GM21786 (cell line): ENCODE data around the gene INCA1.
"Not testable (repeated sequence)": the region's sequence is repeated elsewhere in the genome, so short reads cannot be mapped to it uniquely, and the experiment has no call there.

Experiments used
- ATAC-seq: cut with Tn5 transposase; IDR thresholded peaks from one replicate; pipeline ENCODE4 v1.9.1; 2021; ENCODE audit not compliant: unreplicated experiment

INCA1 gene

GRCh38 chr17:4997302-4998026, at the start of gene INCA1, which contains the start of gene KIF1C:
TSS of gene INCA1 (minus strand) at chr17:4997522. CDS start at chr17:4994437, 3,085 bp downstream.
TSS of gene KIF1C (plus strand) at chr17:4997950. CDS start at chr17:5000247, 2,297 bp downstream.
- peak; percentile 82 for ATAC-seq

GRCh38 chr17:5045496-5045895, 48.2 kb upstream of the INCA1 start:
- no peak for ATAC-seq

GRCh38 chr17:5044630-5045029, 47.3 kb upstream of the INCA1 start:
- ATAC-seq = no peak

- ATAC-seq = no peak
Measured at GRCh38 chr17:5043524-5043923, 46.2 kb upstream of the INCA1 start.

- no peak for ATAC-seq
Measured at GRCh38 chr17:5042157-5043022, 45.1 kb upstream of the INCA1 start.

GRCh38 chr17:5035315-5035714, 38.0 kb upstream of the INCA1 start, which contains the start of gene SLC52A1:
TSS of gene SLC52A1 (minus strand) at chr17:5035426. CDS start at chr17:5034606, 820 bp downstream.
- no peak for ATAC-seq

- no peak for ATAC-seq
Measured at GRCh38 chr17:5034651-5035050, 37.3 kb upstream of the INCA1 start.

GRCh38 chr17:5034063-5034462, 36.7 kb upstream of the INCA1 start:
- ATAC-seq = no peak

GRCh38 chr17:5033352-5034015, 36.2 kb upstream of the INCA1 start:
- no peak for ATAC-seq

- ATAC-seq = no peak
Measured at GRCh38 chr17:5032865-5033264, 35.5 kb upstream of the INCA1 start.

GRCh38 chr17:5031365-5032082, 34.2 kb upstream of the INCA1 start:
- ATAC-seq = no peak

- not testable (repeated sequence) for ATAC-seq
Measured at GRCh38 chr17:5030168-5030567, 32.8 kb upstream of the INCA1 start.

GRCh38 chr17:5027916-5028315, 30.6 kb upstream of the INCA1 start:
- no peak for ATAC-seq

GRCh38 chr17:5027299-5027698, 30.0 kb upstream of the INCA1 start:
- no peak for ATAC-seq

- ATAC-seq = no peak
Measured at GRCh38 chr17:5024604-5025003, 27.3 kb upstream of the INCA1 start.

GRCh38 chr17:5023588-5024147, 26.3 kb upstream of the INCA1 start:
- no peak for ATAC-seq

- ATAC-seq = no peak
Measured at GRCh38 chr17:5022171-5022711, 24.9 kb upstream of the INCA1 start.

GRCh38 chr17:5020502-5021023, 23.2 kb upstream of the INCA1 start:
- no peak for ATAC-seq

GRCh38 chr17:5019475-5019956, 22.2 kb upstream of the INCA1 start:
- ATAC-seq = no peak

GRCh38 chr17:5014357-5014756, 17.0 kb upstream of the INCA1 start:
- no peak for ATAC-seq
